ENCODE data around the gene CHD3.

CHD3 gene

DNA sequence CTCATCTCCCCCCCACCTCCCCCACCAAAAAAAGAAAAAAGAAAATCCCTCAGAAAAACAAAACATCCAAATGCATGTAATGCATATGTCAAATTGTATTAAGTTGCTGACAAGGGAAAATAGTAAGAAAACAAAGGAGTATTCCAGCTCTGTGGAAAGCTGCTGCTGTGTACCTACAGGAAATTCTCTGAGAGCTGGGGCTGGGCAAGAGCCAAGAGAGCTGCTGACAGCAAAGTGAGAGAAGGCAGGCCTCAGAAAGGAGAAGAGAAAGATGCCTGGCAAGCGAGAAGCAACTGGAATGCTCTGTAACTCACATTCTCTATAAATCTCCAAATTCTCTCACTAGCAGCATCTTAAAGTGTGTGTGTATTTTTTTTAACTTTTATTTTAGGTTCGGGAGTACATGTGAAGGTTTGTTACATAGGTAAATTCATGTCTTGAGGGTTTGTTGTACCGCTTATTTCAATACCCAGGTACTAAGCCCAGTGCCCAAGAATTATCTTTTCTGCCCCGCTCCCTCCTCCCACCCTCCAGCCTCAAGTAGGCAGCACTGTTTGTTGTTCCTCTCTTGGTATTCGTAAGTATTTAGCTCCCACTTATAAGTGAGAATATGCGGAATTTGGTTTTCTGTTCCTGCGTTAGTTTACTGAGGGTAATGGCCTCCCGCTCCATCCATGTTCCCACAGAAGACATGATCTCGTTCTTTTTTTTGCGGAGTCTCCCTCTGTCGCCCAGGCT is 67.8 kb downstream of the CHD3 start:
- DNase-seq (ENCODE audit: low spot score): no peak

DNA sequence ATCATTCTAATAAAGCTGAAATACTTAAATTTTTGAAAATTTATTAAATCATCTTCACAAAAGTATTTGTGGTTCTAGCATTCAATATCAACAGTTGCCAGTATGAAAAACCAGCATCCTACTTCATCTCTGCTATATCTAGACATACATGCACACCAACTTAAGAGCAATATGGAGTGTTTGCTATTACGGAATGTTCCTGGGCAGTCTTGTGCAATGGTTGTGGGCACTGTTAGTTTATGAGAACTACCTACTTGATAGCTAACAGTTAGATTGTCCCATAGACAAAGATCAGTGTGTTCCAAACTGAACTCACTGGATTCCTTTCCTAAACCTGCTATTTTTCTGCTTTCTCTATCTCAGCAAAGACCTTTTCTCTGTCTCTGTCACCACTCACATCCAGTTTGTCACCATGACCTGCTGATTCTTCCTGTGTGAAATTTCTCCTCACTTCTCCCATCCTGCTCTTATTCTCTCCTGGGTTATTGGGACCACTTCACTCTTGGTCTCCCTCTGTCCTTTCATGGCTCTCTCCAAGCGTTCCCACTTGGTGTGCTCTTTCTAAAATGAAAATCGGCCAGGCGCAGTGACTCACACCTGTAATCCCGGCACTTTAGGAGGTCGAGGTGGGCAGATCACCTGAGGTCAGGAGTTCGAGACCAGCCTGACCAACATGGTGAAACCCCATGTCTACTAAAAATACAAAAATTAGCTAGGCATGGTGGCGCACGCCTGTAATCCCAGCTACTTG is 71.1 kb downstream of the CHD3 start:
- TF ChIP-seq, protein P1, sequence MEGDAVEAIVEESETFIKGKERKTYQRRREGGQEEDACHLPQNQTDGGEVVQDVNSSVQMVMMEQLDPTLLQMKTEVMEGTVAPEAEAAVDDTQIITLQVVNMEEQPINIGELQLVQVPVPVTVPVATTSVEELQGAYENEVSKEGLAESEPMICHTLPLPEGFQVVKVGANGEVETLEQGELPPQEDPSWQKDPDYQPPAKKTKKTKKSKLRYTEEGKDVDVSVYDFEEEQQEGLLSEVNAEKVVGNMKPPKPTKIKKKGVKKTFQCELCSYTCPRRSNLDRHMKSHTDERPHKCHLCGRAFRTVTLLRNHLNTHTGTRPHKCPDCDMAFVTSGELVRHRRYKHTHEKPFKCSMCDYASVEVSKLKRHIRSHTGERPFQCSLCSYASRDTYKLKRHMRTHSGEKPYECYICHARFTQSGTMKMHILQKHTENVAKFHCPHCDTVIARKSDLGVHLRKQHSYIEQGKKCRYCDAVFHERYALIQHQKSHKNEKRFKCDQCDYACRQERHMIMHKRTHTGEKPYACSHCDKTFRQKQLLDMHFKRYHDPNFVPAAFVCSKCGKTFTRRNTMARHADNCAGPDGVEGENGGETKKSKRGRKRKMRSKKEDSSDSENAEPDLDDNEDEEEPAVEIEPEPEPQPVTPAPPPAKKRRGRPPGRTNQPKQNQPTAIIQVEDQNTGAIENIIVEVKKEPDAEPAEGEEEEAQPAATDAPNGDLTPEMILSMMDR (IDR thresholded peaks at IDR 0.05; ENCODE audit: extremely low read depth, missing control alignments): no peak
- DNase-seq (ENCODE audit: low spot score): no peak

More for the DNA sequence above, 67.8 kb downstream of the CHD3 start:
- TF ChIP-seq, protein P1 (IDR thresholded peaks at IDR 0.05; ENCODE audit: extremely low read depth, missing control alignments): no peak

DNA sequence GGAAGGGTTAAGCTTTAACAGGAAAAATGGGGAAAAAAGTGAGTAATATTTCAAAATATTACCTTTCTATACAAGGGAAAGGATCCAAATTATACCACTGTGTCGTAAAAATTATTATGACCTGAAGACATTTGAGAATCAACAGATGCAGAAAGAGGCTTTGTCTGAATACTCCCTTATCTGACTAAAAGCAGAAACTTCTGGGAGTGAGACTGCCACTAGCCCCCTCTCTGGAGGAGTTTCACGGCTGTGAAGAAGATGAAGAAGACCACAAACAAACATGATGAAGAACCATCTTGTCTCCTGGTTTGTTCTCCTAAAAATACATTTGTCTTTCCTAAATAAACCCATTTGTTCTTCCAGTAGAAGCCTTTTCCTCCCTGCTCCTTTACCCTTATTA is 72.8 kb downstream of the CHD3 start:
- no peak for DNase-seq (ENCODE audit: low spot score)
- TF ChIP-seq, protein P1 (IDR thresholded peaks at IDR 0.05; ENCODE audit: extremely low read depth, missing control alignments): no peak
